SKM-1 treated with dmso at 0.1 percent for 144 hours (cell line): ENCODE measurements around the gene SGMS1.

Experiments used
- DNase-seq: peaks from one replicate; lab custom pipeline; 2025; ENCODE audit not compliant: unreplicated experiment; lab: John Stamatoyannopoulos, UW

SGMS1 gene

DNA sequence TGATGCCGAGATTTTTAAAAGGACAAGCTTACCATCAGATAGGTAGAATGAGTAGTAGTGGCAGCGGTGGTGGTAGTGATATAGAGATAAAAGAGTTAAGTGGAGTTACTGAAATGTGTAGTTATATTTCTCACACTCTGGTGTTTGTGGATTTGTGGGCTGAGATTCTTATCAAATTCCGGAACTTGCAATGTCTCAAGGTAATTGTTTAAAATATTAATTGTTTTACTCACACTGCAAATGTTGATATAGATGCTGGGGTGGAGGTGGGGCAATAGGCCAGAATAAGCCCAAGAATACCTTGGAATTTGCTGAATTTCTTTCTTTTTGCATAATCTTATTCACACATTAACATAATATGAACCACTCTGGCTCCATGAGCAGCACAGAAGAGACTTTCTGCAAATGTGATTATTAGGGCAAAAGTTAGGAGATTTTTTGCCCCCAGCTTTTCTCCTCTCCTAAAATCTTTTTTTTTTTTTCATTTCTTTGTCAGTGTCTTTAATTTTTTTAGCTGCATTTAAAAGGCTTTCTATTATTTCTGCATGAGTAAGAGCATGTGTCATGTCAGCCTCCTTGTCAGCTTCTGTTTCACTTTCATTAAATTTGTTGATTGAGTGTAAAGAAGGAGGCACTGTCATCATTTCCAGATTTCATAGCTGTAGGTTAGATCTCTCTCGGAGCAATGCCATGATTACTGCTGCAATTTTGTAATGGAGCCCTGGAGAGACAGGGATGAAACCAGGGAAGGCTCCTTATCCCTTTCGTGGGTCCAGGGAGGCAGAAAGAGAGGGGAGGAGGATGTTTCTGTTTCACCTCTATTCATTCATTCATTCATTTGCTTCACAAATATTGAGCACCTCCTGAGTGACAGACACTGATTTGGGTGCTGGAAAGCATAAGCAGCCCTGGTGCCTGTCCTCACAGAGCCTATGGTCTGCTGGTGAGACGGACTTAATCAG, 13.1 kb upstream of the SGMS1 start:
- DNase-seq: no peak

DNA sequence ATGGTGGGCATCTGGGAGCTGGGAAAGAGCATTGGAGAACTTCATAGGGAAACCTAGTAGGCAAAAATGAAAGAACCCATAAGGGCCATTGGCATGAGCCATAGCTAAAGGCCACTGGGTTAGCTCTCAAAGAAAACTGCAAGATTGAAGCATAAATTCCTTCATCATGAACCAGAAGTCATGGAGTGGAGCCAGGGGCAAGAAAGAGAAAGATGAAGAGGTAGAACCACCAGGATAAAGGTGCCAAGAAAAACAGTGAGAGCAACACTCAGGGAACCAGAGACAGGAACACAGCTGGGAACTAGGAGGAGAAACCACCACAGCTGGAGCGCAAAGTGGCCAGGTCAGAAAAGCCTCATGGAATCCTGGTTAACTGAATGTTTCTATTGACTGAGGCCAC, 11.5 kb upstream of the SGMS1 start:
- DNase-seq: no peak

DNA sequence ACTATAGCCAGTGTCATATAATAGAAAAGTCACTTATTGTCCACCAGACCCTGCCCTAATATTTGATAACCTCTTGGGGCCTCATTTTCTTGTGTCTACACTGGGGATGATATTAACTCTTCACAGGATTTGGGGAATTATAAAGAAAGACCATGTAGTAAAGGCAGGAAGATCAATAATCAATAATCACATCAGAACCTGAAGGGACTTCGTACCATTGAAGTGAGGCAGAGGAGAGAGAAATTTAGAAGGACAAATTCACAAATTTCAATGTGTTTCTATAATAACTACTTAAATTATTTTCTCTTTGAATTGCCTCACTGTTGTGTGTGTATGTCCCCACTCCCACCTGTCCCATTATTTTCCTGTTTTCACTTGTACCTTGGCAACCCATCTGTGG, 10.7 kb upstream of the SGMS1 start:
- no peak for DNase-seq

DNA sequence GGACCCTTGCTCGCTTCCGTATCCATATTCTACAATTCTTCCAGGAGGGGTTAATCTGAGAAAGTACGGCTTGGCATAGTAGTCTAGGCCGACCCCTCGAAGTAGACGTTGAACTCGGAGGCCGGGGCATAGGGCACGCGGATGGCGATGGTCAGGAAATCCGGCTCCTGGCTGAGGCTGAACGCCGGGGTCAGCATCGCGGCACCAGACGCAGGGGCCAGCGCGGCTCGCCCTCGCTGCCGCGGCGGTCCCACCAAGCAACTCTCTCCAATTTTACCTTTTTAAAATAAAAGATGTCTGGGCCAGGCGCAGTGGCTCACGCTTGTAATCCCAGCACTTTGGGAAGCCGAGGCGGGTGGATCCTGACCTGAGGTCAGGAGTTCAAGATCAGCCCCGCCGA, 7.3 kb upstream of the SGMS1 start:
- no peak for DNase-seq

DNA sequence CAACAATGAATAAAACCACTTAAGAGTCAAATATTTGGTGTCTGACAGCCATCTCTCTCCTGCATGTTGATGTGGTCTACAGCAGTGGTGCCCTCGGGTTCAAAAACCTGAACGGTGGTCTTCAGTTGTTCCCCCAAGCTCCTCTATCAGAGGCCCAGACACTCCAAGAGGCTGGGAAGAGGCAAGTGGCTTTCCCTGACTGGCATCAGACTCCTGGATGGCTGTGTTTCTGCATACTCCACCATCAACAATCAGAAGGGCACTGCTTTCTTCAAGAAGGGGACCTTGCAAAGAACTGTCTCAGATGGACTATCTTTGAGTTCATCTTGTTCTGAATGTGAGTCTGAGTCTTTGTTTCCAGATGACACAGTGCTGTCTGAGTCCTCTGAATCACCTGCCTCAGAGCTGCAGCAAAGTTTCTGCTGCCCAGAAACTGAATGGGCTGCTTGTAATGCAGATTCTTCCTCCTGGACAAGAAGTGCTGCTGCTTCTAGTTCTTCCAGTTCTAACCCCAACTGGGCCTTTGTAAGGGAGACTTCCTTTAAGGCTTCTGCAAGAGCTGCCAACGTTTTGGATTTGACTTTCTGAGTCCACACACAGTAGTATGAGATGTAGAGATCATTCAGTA, 5.9 kb upstream of the SGMS1 start:
- DNase-seq: no peak

DNA sequence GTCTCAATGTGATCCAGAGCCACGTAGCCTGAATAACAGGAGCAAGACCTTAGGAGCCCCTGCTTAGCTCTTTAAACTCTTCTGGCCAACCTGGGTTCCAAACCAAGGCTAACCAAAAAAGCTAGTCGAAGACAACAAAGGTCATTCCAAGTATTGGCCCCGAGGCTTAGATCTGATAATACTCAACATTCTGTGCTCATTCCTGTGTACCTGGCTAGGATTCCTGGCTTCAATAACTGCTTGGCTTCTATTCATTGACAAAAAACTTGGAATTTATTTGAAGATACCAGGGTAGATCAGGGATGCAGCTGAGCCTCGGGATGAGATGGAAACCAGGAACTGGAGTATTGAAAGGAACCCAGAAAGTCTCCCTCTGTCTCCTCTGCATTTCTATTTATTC, 4.1 kb upstream of the SGMS1 start:
- DNase-seq: no peak

DNA sequence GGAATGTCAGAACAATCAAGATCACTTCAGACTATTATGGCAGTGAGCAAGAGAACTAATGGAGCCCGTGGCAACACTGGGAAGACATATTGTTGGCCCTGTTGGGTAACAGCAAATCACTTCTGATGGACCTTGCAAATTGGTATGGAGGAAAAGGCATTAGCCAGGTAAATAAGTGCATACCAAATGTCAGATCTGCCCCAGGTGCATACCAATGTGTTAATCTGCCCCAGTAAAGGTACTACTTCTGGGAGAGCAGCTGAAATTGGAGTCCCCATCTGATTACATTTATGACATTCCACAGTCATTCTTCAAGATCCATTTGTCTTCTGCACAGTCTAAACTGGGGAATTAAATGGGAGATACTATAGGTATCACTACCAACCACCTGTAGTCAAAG, 3.7 kb upstream of the SGMS1 start:
- DNase-seq: no peak

DNA sequence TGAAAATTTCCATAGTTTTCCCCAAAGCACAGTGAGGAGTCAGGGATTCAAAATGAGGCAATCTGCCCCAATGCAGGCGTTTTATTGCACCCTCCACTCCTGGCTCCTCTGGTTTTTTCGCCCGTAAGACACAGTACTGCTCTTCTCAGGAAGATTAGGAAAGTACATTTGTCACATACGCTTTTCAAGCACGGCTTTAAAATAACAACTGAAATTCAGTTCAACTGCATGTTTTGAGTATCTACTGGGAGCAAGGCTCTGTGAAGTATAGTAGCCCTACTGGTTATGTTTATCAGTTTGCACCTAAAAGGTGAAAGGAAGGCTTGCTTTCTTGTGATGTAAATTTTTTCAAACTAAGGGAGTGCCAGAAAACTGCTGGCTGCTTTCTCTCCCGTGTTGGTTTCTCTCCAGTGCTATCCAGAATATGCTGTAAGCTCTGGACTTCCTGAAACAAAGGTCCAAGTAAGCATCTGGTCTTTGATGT, 1.9 kb upstream of the SGMS1 start:
- no peak for DNase-seq

DNA sequence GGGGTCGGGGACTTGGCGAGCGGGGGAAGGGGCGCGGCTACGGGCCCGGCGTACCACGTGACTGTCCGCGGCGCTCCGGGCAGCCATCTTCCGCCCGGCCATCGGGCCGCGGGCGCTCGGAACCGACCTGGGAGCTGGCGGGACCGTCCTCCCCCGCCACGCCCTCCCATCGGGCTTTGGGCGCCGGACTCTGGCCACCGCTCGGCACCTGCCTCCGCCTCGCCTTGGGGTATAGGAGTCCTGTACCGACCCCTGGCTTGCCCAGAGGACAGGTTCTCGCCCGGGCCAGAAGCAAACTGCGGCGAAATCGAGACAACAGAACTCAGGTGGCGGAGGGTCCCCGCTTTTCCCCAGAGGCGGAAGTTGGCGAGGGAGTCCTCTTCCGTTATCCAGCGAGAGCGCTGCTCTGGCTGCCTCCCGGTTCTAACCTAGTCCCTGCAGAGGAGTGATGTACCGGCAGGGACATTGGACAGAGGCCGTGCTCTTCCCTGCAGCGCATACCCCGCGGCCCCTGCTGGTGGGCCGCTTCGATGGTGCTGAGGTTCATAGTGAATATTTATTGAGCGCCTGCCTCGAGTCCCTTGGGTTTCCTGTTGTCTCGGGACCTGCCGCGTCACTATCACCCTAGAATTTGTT, 1.2 kb upstream of the SGMS1 start:
- DNase-seq: peak; percentile 78

DNA sequence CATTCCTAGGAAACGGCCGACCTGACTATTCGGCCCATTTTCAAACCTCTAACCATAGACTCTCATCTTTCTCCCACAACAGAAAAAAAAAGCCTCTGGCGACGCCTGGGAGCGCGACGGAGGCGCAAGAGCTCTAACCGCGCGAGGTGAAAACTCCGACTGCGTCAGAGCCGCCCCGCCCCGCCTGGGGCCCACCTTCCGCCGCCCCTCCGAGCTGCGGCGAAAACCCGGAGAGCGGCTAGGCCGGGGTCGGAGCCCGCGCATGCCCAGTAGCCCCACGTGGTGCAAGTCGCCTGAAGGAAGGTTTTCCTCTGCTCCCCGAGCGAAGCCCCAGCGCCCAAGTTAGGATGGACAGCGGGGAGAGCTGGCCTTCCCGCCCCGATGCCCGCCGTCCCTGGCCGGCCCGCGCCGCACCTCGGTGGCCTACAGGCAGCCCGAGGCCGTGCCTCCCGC, 683 bp upstream of the SGMS1 start:
- peak; percentile 90 for DNase-seq

DNA sequence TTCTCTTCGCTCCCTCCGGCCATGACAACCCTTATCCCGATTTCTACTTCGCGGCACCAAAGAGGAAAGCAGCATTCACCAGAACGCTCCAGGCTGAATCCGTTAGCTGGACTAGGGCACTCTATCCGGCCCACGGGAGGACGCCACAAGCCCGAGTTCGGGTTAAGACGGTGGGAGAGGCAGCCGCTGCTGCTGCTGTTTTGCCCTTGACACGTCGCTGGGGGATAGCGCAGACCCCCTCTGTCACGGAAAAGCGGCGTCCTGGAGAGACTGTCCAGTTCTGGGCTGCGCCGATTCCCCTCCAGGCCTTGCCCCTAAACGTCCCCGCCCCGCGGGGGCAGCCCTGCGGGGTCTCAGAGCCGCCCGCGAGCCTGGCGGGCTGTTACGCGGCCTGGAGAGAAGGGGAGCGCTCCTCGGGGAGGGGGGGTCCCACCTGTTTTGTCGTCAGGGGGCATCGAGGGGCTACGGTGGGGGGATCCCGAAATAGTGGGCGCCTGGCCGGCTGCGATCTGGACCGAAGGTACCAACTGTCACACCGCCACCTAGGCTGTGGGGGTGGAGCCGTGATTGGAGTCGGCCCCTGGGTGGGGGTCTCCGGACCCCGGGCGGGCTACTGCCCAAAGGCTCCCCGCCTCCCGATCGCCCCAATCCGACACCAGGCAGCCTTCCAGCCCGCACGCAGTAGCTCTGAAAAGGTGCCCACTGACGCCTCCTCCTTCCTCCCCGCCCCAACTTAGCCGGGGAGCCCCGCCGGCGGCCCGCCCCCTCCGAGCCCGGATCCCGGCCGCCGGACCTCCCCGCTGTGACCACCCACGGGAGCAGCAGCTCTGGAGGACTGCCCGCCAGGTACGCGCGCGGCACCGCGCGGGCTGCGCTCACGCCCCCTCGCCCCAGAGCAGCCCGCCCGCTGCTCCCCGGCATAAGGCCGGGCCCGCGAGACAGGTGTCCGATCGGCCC, 772 bp downstream of the SGMS1 start:
- DNase-seq: no peak

DNA sequence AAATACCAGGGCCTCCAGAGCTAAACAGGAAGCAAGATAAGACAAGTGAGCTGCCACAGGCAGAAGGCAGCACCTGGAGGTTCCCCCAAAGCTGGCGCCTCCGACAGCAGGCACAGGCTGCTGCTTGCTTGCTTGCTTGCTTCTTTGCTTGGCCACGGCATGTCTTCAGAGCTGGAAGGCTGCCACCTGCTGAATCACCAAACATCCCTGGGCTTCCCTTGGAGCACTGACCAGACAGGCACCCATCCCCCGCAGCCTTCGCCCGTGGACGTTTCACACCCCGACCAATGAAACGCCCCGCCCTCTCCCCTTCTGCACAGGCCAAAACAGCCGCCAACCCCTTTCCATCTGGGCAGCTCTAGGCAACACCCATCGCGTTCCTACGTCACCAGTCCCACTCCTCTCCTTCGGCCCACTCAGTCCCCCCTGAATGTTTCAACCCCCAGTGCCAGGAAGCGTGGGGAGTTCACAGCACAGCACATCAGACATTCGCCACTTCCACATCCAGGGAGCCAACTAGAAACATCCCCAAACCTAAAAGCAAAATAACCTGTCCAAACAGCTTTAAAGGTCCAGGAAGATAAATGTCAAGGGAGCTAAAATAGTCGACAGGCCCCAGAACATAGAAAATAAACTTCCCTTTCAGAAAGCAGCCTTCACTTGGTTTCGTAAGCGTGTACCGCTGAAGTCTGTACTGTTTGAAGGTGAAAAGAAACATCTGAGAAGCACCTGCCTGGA, 1.6 kb downstream of the SGMS1 start:
- peak; percentile 57 for DNase-seq

DNA sequence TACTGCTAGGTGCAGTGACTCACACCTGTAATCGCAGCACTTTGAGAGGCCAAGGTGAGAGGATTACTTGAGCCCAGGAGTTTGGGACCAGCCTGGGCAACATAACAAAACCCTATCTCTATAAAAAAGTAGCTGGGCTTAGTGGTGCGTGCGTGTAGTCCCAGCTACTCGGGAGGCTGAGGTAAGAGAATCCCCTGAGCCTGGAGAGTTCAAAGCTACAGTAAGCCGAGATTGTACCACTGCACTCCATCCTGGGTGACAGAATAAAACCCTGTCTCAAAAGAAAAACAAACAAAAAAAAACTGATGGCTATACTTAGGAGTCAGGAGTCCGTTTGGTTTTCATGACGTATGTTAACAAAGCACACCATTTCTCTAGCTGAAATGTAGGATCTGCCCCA, 2.9 kb downstream of the SGMS1 start:
- DNase-seq: no peak

DNA sequence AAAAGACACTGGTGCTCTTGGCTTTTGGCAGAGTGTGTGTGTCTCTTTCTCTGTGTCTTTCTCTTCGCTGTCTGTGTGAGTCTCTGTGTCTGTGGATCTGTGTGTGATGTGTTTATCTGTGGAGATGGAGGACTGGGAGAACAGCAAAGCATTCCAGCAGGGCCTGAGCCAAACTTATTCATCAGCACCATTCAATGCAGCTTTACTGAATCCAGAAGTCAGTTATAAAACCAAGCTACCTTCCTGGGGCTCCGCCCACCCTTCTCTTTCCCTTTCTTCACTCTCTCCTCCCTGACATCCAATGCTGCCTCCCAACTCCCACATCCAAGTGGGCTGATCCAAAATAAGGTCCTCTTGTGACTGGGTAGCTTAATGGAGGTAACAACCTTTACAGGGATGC, 3.9 kb downstream of the SGMS1 start:
- no peak for DNase-seq

DNA sequence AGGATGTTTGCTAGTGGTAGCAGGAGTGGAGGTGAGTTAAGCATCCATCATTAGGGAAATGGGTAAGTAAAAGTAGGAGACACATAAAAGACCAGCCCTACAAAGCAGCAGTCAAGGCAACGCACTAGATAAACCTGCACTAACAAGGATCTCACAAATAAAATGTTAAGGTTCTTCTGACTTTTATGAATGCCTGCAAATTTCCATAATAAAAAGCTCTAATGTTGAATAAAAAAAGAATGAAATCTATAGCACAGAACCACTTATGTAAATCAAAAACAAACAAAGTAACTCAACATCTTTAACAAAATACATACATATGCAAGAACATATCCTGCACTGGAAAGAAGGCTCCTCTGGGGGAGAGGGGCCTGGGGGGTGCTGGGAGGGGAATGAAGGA, 4.6 kb downstream of the SGMS1 start:
- no peak for DNase-seq

DNA sequence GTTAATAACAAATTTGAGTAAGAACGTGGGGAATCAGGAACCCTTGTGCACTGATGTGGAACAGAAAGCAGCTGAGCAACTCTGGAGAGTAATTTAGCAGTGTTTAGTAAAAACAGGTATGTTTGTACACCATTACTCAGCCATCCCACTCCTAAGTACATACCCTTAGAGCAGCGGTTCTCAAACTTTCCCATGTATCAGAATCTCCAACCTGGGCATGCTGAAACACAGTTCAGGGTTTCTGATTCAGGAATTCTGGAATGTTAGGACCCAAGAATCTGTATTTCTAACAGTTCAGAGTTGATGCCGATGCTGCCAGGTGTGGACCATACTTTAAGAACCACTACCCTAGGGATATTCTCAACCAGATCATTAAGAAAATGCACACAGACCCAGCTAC, 5.1 kb downstream of the SGMS1 start:
- no peak for DNase-seq

DNA sequence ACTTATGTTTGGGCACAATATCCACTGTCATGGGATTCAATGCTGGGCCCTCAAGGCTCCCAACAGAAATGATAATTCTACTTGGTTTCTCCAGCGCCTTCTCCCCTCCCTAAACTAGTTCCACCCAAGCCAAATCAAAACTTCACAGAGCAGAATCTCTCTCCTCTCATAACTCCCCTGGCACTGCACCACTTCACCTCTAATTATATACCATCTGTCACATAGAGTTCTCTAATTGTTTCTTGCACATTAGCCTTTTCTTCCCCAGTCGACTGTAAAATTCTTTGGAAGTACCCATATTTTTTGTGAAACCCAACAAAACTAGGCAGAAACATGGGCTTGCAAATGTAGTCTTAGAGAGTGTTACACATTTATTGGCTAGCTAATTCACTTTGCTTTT, 8.1 kb downstream of the SGMS1 start:
- DNase-seq: no peak

DNA sequence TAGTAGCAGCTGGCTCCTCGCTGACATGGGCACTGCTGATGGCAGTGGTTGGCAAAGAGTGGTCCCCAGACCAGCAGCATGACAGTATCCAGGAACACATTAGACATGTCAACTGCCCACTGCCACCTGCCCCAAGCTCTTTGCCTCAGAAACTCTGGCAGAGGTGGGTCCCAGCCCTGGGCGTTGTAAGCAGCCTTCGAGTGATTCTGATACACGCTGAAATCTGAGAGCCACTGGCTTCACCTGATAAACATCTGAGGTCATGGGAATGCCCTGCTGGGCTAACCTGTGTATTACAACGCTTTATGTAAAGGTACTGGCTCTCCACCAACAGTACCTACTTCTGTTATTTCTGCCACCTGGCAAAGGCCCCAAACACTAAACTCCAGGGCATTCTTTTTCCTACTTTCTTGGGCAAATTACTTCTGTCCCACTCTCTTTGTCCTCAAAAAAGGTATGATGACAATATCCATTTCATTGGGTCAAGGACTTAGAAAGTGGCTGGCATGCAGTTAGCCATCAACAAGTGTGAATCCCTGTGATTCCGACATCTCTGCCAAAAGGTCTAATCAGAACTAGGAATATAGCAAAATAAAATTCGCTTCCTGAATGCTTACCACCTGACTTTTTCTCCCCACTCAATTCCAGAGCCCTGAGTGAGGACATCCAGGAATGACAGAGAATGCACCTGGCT, 9.2 kb downstream of the SGMS1 start:
- no peak for DNase-seq

DNA sequence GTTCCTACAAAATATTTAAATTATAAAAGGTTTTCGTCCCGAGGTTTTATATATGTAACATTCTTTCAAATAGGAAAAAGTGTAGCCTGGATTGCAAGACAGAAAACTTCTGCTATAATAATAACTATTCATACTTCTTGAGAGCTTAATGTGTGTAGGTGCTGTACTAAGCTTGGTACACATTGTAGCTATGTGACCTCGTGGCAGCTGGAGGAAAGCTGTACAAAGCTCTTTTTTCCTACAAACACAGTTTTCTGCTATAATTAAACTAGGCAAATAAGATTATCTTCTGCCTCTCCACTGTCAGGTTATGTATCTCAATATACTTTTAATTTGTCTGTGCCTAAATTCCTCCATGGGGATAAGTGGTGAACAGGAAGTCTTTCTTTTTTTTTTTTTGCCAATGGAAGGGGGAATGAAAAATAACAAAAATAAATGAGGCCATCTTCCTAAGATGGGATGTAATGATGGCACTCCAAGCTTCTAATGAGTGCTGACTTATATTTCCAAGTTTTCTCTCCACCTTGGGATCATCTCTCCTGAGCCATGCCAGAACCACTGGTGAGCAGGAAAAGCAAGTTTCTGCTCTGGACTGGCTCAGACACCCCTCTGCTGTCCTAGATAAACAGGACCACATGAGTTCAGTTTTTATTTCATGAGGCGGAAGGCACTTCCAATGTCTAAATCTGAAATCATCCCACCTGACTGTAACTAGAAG, 9.9 kb downstream of the SGMS1 start:
- DNase-seq: no peak
